ENCODE results near the gene SLC25A26. TPM values are rescaled to one million over a fixed set of nuclear protein-coding genes. Genes with fewer than 3 reads are reported as not detected.

Gene SLC25A26
- total RNA-seq, 1 donor from 2014 or later, result 19.2 TPM

GRCh38 chr3:66344391-66344811 lies 123.6 kb downstream of the SLC25A26 start:
- Mint-ChIP-seq H3K9me3 (peaks cover 21% of the 10 kb centered on the region), H3K4me1 (peaks cover 10% of the 10 kb centered on the region), H3K27me3 (ENCODE audit: low read depth) (no peaks in the 10 kb centered on the region), H3K36me3 (peaks cover 15% of the 10 kb centered on the region), H3K4me3 (no peak overlapping the region), H3K27ac (no peak overlapping the region)
- no peak for DNase-seq (ENCODE audit: low spot score in 2 of 2, unreplicated experiment in 2 of 2)
- TF ChIP-seq, protein P1, sequence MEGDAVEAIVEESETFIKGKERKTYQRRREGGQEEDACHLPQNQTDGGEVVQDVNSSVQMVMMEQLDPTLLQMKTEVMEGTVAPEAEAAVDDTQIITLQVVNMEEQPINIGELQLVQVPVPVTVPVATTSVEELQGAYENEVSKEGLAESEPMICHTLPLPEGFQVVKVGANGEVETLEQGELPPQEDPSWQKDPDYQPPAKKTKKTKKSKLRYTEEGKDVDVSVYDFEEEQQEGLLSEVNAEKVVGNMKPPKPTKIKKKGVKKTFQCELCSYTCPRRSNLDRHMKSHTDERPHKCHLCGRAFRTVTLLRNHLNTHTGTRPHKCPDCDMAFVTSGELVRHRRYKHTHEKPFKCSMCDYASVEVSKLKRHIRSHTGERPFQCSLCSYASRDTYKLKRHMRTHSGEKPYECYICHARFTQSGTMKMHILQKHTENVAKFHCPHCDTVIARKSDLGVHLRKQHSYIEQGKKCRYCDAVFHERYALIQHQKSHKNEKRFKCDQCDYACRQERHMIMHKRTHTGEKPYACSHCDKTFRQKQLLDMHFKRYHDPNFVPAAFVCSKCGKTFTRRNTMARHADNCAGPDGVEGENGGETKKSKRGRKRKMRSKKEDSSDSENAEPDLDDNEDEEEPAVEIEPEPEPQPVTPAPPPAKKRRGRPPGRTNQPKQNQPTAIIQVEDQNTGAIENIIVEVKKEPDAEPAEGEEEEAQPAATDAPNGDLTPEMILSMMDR (IDR thresholded peaks at IDR 0.05; ENCODE audit: unreplicated experiment), result no peak

DNA sequence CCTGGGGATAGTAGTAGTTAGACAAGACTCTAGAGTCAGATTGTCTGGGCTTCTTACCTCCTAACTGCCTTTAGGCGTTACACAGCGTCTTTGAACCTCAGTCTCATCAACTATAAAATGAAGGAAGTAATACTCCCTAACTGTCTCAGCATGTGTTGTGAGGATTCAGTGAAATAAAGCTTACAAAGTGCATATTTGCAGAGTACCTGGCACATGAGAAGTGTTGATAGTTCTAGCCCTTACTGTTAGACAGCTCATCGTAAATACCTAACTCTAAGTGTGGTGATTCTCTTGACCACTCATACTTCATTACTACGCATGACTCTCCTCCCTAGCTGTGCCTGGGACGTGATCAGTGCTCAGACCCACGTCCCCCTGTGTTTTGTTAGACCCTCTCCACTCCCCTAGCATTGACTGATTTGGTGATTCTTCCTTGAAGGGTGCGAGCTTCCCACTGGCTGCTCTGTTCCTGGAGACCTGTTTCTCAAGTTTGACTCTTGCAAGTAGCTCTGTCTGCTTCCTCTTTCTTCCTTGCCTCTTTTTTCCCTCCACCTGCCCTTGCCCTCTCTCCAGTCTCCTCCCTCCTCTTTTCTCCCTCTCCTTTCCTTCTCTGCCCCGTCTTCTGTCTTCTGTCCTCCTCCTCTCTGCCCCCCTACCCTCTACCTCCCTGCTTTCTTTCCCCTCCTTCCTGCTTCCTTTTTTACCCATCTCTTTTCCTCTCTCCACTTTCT lies 124.2 kb downstream of the SLC25A26 start:
- Mint-ChIP-seq H3K9me3 (peaks cover 20% of the 10 kb centered on the region), H3K4me1 (peaks cover 10% of the 10 kb centered on the region), H3K27me3 (ENCODE audit: low read depth) (no peaks in the 10 kb centered on the region), H3K4me3 (no peak overlapping the region), H3K27ac (no peak overlapping the region), H3K36me3 (peaks cover 15% of the 10 kb centered on the region)
- TF ChIP-seq, protein P1 (IDR thresholded peaks at IDR 0.05; ENCODE audit: unreplicated experiment), result no peak
- DNase-seq (ENCODE audit: low spot score in 2 of 2, unreplicated experiment in 2 of 2), result no peak

GRCh38 chr3:66348704-66349103 lies 127.9 kb downstream of the SLC25A26 start:
- TF ChIP-seq, protein P1 (IDR thresholded peaks at IDR 0.05; ENCODE audit: unreplicated experiment), result no peak
- H3K9me3 Mint-ChIP-seq, result peaks cover 10% of the 10 kb centered on the region
- no peak overlapping the region for H3K27ac Mint-ChIP-seq
- H3K4me1 Mint-ChIP-seq, result peaks cover 14% of the 10 kb centered on the region
- H3K27me3 Mint-ChIP-seq (ENCODE audit: low read depth), result no peaks in the 10 kb centered on the region
- peaks cover 13% of the 10 kb centered on the region for H3K36me3 Mint-ChIP-seq
- H3K4me3 Mint-ChIP-seq, result no peak overlapping the region
- DNase-seq (ENCODE audit: low spot score in 2 of 2, unreplicated experiment in 2 of 2), result no peak

GRCh38 chr3:66350601-66351000 lies 129.8 kb downstream of the SLC25A26 start:
- Mint-ChIP-seq H3K27me3 (ENCODE audit: low read depth) (no peaks in the 10 kb centered on the region), H3K4me1 (peaks cover 17% of the 10 kb centered on the region), H3K9me3 (peaks cover 10% of the 10 kb centered on the region), H3K27ac (no peak overlapping the region), H3K4me3 (no peak overlapping the region), H3K36me3 (peaks cover 13% of the 10 kb centered on the region)
- TF ChIP-seq, protein P1 (IDR thresholded peaks at IDR 0.05; ENCODE audit: unreplicated experiment), result no peak
- no peak for DNase-seq (ENCODE audit: low spot score in 2 of 2, unreplicated experiment in 2 of 2)

DNA sequence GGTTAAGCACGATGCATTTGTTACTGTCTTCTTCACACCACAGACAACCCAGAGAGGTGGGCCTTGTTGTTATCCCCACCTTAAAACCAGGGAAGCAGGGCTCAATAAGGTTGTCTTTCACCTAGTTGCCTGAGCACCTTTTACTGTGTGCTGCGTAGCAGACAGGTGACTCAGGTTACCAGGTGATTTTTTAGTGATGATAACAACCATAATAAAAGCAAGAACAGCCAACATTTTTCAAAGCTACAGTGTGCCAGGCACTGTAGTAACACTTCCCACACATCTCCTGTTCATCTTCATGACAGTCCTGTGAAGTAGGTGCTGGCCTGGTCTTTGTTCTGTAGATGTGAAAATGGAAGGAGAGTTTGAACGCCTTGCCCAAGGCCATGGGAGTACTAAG lies 132.2 kb downstream of the SLC25A26 start:
- DNase-seq (ENCODE audit: low spot score in 2 of 2, unreplicated experiment in 2 of 2), result no peak
- peaks cover 1% of the 10 kb centered on the region for H3K27me3 Mint-ChIP-seq (ENCODE audit: low read depth)
- H3K36me3 Mint-ChIP-seq, result peaks cover 2% of the 10 kb centered on the region
- H3K27ac Mint-ChIP-seq, result no peak overlapping the region
- TF ChIP-seq, protein P1 (IDR thresholded peaks at IDR 0.05; ENCODE audit: unreplicated experiment), result no peak
- peaks cover 16% of the 10 kb centered on the region for H3K4me1 Mint-ChIP-seq
- no peaks in the 10 kb centered on the region for H3K9me3 Mint-ChIP-seq
- H3K4me3 Mint-ChIP-seq, result no peak overlapping the region
